ENCODE data around the gene CACNA2D4. TPM values are rescaled to one million over a fixed set of nuclear protein-coding genes. Genes with fewer than 3 reads are reported as not detected.
"Not testable (repeated sequence)": the region's sequence is repeated elsewhere in the genome, so short reads cannot be mapped to it uniquely, and the experiment has no call there.

CACNA2D4 gene
- total RNA-seq, 1 experiment from 2014 or later: not detected

DNA sequence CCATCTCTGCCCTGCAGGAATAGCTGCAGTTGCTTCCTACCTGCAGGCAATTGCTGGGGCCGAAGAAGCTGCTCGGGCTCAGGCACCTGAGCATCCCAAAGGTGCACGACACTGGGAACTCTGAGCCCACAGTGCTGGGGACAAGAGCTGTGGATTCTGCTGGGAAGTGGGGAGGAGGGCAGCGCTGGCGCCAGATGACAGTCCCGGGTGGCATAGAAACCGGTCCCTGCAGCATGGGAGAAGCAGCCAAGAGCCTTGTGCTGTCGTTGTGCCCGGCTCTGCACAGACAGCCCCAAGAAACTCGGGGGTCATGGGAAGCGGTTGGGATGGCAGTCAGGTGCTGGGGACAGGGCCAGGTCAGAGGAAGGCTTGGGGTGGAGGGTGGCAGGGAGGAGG lies 97.6 kb downstream of the CACNA2D4 start:
- DNase-seq (ENCODE audit: extremely low read depth, low read depth): no peak

DNA sequence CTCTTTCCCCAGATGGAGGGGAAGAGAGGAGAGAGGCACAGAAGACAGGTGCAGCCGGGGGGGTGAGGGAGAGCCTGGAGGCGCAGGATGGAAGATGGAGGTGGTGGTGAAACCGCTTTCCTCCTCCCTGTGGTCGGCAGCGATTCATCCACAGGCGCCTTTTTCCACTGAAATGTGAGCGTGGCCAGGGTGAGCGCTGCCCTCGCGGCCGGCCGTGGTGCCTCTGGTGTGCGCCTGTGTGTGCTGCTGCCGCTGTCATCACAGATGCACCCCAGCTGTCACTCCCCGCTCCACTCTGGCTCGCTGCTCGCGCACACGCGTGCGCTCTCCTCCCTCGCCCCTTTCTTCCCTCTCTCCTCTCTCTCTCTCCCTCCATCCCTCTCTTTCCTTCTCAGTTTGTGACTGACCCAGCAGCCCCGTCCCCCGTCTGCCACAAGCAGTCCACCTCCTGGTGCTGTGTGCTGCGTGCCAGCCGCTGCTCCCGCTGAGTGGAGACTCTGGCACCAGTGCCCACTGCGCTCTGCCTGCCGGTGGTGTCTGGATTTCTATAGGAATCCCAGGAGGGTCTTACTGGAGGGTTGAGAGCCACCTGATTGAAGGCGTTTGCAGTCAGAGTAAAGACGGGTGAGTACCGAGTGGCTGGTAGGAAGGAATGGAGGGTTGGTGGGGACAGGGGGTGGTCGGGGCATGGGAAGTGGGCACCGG lies 98.1 kb downstream of the CACNA2D4 start, which contains the start of gene LRTM2:
LRTM2 (plus strand) TSS at position 375 of the 705 bp plus-strand sequence. CDS start 7,584 bp downstream, outside the sequence.
- DNase-seq (ENCODE audit: extremely low read depth, low read depth): no peak

GRCh38 chr12:1819571-1819970 lies 98.9 kb downstream of the CACNA2D4 start:
- DNase-seq (ENCODE audit: extremely low read depth, low read depth): no peak

DNA sequence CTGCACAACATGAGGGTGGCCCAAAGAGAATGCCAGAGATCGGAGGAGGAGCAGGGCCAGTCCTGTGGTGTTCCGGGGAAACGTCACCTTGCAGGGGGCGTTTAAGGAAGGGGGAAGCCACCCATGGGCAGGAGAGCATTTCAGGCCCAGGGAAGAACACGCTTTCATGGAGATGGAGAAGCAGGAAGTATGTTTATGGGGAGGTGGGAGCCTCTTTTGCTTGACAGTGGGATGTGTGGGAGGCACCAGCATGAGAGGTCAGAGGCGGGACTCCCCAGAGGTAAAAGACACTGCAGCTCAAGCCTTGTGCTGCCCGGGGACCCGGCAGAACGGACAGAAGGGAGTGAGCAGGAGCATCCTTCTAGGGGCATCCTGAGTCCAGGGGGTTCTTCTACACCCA lies 99.4 kb downstream of the CACNA2D4 start:
- DNase-seq (ENCODE audit: extremely low read depth, low read depth): no peak

- DNase-seq (ENCODE audit: extremely low read depth, low read depth): not testable (repeated sequence)
Measured at GRCh38 chr12:1817928-1818327, 100.5 kb downstream of the CACNA2D4 start.

DNA sequence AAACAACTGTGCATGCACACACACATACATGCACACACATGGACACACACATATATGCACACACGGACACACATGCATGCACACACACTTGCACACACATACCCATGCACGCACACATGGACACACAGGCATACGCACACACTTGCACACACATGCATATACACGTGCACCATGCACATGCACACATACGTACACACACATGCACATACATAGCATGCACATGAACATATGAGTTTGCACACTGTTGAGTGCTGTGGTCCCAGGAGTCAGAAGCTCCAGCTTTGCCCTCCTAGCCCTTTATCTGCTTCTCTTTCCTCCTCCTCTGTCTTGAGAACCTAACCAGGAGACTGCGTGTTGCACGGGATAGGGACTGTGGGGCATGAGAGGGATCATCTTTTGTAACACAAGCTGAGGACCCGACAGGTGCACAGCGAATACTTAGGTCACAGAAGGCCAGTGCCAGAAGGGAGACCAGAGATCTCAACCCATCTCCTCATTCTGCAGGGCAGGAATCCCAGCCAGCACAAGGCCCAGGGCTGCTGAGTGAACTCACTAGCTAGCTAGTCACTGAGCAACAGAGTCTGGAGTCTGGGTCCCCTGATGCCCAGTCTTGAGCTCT lies 101.6 kb downstream of the CACNA2D4 start:
- no peak for DNase-seq (ENCODE audit: extremely low read depth, low read depth)

DNA sequence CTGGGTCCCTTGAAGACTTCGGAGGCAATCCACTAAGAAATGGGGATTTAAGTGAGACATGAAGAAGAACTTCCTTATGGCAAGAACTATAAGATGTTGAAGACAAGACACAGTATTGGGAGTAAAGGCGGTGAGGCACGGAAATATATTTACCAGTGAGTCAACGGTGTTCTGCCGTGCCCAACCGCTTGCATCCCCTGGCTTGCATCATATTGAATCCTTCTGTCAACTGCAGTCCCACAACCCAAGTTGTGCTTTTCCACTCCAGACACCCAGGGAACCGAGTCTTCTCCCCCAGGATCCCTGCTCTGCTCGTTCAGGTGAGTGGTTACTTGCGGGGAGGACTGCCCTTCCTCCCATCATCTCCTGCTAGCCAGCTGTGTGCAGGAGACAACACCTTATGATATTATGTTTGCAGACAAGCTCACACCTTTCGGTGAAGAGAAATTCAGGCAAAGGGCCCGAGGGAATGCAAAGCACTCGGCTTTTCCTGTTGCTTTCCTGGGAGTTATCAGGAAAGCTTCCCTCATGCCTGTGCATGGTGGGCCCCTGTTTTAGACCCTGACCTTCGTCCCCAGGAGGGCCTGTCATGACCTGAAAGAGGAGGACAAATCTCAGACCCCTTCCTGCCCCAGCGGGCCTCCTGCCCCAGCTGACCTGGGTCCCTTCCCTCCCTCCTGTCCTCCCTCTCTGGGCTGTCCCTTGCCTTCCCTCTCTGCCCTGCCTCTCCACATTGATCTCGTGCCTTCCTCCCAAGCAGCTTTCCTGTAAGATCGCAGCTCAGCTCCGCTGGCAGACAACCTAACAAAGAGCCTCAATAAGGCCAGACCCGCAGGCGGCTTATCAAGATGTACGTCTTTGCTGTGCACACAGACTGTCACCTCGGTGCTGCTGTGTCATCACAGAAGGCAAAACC lies 102.4 kb downstream of the CACNA2D4 start:
- DNase-seq (ENCODE audit: extremely low read depth, low read depth): no peak

DNA sequence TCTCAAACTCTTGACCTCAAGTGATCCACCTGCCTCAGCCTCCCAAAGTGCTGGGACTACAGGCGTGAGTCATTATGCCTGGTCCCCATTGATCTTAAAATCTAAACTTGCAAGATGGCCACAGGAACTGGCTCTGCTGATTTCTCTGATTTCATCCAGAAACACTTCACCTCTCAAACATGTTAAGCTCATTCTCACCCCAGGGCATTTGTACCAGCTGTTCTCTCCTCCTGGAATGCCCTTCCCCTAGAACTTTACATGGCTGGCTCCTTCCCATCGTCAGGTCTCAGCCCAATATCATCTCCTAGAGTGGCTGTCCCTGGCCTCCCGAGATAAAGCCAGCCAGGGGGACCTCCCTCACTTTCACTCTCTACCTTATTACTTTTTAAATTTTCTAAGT lies 103.3 kb downstream of the CACNA2D4 start:
- DNase-seq (ENCODE audit: extremely low read depth, low read depth): no peak

- no peak for DNase-seq (ENCODE audit: extremely low read depth, low read depth)
Measured at GRCh38 chr12:1814266-1814665, 104.2 kb downstream of the CACNA2D4 start.

- peak; percentile 13 for DNase-seq (ENCODE audit: extremely low read depth, low read depth)
Measured at GRCh38 chr12:1812650-1813302, 105.7 kb downstream of the CACNA2D4 start.

GRCh38 chr12:1811948-1812291 lies 106.5 kb downstream of the CACNA2D4 start:
- DNase-seq (ENCODE audit: extremely low read depth, low read depth): no peak

DNA sequence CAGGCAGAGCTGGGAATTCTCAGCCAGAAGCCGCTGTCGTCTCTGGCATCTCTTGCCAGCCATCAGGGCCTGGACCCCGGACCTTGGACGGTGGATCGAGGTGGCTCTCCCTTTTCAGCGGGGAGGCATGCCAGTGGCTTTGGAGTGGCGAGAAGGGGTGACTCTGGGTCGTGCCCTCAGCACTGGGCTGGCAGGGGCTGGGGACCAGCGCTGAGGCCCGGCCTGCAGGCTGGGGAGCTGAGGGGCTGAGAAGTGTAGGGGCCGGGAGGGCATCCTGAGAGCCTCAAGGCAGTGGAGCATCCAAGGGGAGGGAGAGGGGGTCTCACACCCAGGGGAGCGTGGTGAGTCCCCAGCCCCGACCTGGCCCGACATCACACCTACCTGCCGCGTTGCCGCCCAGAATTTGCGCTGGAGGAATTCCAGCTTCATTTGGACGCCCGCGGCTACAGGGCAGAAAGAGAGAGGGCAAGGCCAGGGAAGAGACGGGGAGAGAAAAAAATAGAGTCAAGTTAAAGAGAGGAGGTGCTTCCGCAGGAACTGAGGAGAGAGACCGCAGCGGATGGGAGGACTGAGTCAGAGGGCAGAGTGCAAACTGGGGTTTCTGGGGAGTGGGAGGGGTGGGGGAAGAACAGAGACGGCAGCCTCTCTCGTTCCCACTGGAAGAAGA lies 107.0 kb downstream of the CACNA2D4 start:
- DNase-seq (ENCODE audit: extremely low read depth, low read depth): no peak

- DNase-seq (ENCODE audit: extremely low read depth, low read depth): no peak
Measured at GRCh38 chr12:1810931-1811280, 107.5 kb downstream of the CACNA2D4 start.

DNA sequence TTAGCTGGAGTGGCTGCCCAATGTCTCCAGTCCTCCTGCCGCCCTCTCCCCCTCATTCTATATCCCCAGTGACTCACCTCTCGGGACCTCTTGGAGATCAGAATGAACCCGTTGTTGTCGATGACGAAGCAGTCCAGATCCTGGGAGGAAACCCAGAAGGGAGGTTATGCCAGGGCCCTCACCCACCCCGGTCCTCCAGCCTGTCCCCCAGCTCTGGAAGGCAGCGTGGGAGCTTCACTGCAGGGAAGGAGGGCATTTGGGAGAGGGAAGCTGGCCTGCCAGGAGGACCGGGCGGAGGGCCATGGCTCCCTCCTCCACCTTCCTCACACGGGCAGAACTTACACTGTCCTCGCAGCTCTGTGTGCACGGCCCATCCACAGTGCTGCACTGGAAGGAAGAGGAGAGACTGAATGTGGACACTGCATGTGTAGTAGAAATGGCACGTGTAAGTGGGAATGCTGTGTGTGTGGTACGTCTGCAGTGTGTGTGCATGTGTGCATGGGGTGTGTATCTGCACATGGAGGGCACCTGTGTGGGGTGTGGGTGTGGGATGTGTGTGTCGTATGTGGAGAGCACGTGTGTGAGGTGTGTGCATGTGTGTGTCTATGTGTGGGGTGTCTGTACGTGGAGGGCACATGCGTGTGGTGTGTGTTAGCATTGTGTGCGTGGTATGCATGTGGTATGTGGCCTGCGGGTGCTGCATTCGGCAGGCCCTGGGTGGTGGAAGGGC lies 108.1 kb downstream of the CACNA2D4 start:
- DNase-seq (ENCODE audit: extremely low read depth, low read depth): no peak

DNA sequence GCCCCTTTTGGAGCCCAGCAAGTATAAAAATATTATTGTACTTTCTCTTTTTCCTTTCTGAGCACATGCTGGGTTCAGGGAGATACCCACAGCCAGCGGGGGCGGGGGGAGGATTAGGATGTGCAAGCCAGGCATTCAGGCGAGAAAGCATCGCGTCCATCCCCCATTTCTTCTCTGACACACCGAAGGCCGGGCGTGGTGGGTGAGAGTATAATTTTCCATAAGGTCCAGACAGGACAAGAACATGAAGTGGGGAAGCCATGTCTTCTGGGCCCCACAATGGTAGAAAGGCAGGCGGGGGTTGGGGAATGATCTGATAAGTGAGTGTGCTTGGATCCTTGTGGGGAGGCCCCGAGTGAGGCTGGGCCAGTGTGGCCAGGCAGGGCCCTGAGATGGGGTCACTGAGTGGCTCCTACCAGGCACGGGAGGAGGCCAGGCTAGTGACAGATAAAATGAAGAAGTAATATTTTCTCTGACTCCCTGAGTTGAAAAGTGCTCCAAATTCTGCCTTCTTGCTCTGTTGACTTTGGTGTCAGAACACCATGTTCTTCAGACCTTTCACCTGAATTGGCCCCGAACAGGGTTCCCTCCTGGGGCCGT lies 108.8 kb downstream of the CACNA2D4 start:
- no peak for DNase-seq (ENCODE audit: extremely low read depth, low read depth)

DNA sequence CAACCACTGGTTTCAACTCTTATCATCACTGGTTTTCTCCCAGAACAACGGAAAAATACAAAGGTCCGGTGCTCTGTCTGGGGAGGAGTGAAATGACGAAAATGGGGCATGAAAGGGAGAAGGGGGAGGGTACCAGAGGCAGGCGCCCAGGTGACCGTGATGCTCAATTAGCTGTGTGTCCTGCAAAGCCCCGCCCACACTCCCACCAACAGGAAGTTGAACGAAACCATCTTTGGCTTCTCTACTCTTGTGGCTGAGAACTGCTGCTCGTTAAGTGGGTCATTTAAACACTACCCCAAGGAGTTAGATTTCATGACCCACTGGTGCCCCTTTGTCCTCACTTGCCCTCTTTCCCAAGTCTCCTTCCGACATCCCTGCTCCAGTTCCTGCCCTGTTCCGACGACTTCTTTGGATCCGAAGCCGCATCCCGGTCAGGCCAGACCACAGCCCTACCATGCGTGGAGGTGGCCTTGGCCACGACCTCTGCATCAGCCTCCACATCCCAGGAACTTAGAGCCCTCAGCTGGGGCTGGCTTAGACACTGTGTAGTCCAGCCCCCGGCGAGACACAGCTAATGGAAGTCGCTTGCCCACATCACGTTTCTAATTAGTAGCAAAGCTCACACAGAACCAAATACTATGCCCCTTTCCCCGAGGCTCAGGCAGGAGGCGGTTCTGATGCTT lies 109.5 kb downstream of the CACNA2D4 start:
- DNase-seq (ENCODE audit: extremely low read depth, low read depth): no peak

- DNase-seq (ENCODE audit: extremely low read depth, low read depth): no peak
Measured at GRCh38 chr12:1808036-1808797, 110.2 kb downstream of the CACNA2D4 start.

Measured in NCI-H460 (cell line).